ENCODE measurements around the gene YLPM1.
"Not testable (repeated sequence)": the region's sequence is repeated elsewhere in the genome, so short reads cannot be mapped to it uniquely, and the experiment has no call there.

Gene YLPM1, protein sequence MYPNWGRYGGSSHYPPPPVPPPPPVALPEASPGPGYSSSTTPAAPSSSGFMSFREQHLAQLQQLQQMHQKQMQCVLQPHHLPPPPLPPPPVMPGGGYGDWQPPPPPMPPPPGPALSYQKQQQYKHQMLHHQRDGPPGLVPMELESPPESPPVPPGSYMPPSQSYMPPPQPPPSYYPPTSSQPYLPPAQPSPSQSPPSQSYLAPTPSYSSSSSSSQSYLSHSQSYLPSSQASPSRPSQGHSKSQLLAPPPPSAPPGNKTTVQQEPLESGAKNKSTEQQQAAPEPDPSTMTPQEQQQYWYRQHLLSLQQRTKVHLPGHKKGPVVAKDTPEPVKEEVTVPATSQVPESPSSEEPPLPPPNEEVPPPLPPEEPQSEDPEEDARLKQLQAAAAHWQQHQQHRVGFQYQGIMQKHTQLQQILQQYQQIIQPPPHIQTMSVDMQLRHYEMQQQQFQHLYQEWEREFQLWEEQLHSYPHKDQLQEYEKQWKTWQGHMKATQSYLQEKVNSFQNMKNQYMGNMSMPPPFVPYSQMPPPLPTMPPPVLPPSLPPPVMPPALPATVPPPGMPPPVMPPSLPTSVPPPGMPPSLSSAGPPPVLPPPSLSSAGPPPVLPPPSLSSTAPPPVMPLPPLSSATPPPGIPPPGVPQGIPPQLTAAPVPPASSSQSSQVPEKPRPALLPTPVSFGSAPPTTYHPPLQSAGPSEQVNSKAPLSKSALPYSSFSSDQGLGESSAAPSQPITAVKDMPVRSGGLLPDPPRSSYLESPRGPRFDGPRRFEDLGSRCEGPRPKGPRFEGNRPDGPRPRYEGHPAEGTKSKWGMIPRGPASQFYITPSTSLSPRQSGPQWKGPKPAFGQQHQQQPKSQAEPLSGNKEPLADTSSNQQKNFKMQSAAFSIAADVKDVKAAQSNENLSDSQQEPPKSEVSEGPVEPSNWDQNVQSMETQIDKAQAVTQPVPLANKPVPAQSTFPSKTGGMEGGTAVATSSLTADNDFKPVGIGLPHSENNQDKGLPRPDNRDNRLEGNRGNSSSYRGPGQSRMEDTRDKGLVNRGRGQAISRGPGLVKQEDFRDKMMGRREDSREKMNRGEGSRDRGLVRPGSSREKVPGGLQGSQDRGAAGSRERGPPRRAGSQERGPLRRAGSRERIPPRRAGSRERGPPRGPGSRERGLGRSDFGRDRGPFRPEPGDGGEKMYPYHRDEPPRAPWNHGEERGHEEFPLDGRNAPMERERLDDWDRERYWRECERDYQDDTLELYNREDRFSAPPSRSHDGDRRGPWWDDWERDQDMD (N-terminal part only)

DNA sequence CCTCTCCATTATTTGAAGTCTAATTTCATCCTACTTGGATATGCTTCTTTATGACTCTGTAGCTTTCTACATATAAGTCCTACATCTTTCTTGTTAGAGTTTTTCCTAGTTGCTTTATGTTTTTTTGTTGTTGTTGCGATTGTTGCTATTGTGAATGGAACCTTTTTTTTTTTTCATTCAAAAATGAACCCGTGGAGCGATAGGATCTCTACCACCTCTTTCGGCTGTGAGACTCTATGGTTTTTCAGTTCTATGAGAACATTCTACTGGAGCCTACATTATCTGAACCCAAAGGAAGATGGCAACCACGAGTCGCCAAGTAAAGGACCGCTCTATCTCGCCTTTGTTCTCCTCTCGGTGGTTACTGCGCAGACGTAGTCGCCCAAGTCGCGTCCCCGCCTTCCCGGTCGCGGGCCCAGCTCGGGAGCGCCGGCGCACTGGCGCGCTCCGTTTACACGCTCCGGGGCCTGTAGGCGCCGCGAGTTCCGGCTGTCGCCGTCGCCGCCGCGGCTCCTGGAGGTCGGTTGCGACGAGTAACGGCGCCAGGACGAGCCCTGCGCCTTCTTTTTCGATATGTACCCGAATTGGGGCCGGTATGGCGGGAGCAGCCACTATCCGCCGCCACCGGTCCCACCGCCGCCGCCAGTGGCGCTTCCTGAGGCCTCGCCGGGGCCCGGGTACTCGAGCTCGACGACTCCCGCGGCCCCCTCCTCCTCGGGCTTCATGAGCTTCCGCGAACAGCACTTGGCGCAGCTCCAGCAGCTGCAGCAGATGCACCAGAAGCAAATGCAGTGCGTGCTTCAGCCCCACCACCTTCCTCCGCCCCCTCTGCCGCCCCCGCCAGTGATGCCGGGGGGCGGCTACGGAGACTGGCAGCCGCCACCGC, at the start of gene YLPM1:
TSS of gene YLPM1 (plus strand) at position 400 of the 886 bp plus-strand sequence. CDS start at position 574, 174 bp downstream.
- peak; percentile 85 for DNase-seq (ENCODE audit: low read depth)

DNA sequence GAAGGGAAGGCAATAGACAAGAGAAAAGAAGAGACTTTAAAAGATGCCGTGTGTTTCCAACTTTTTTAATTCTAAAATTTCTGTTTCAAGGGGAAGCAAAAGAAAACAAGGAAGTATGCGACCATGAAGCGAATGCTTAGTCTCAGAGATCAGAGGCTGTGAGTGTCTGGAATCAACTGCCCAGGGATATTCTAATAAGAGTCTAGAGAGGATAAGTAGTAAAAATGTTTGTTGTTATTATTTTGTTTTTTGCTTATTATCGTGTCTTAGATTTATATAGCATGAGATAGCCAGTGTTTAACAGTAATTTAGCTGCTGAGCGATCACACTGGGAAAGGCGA, 49.8 kb upstream of the YLPM1 start:
- DNase-seq (ENCODE audit: low read depth) = no peak

DNA sequence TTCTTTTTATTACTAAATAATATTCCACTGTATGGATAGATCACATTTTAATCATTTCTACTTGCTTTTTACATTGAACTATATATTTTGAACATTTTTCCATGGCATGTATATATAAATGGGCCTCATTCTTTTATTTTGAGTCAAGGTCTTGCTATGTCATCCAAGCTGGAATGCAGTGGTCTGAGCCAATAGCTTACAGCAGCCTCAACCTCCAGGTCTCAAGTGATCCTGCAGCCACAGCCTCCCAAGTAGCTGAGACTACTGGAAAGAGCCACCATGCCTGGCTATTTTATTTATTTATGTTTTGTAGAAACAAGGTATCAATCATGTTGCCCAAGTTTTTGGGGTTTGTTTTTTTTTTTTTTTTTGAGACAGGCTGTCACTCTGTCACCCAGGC, 42.6 kb upstream of the YLPM1 start:
- no peak for DNase-seq (ENCODE audit: low read depth)

DNA sequence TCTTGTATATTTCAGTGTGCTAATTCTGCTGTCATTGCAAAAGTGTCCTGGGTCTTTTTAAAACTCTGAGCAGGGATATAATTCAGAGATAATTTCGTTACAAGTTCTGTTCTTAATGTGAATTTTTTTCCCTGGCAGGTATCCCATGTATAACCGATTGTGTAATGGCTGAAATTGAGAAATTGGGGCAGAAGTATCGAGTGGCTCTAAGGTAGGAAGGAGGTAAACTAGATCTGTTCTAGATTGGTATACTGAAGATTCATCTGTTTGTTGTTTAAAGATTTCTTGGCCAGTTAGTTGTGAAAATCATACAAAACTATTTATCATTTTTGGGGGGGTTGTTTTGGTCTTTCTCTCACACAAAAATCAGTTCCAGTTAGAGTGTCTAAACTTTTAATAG, 40.0 kb upstream of the YLPM1 start:
- DNase-seq (ENCODE audit: low read depth) = no peak

DNA sequence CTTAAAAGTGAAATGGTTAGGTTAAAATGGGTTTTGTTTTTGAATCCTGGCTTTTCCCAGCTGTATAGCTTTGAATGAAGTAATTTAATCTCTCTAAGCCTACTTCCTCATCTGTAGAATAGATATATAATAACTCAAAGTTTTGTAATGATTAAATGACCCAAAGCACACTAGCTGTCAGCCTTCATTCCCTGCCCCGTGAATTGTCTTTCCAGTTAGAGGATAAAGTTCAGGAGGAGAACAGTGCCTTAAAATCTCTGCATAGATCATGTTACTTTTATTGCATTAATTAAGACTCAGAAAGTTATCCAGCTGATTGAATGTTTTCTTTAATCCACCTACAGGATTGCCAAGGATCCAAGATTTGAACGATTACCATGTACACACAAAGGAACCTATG, 30.7 kb upstream of the YLPM1 start:
- no peak for DNase-seq (ENCODE audit: low read depth)

DNA sequence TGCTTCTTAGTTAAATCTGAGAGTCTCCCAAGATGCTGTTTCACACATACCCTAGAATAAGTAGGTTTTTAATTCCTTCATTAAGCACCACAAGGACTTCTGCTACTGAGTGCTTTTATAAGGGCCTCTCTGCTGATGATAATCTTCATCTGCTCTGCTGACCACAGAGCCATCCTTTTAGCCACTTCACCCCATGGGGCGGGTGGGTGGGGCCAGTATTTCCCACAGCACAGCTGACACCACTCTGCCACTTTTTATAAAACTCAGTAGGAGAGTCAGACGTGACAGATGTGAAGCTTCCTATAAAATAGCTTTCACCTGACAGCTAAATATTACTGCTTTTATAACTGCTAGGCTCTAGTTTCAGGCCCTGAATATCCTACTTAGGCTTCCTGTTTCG, 29.9 kb upstream of the YLPM1 start:
- DNase-seq (ENCODE audit: low read depth) = no peak

DNA sequence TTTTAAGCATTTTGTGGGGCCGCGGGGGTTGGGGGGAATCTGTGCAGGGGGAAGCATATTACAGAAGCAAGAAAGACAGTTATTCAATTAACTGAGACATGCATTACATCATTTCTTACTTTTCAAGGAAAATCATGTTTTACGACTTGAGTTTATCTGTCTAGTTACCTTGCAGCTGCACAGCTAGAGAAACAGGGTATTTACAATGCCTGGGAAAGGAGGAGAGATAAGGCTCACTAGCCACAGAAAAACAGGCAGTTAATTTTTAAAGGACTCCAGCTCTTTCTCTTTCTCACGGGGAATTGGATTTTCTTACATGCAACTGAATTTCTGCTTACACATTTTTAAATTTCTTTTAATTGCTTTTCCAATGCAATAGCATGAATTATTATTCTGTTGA, 28.0 kb upstream of the YLPM1 start:
- no peak for DNase-seq (ENCODE audit: low read depth)

DNA sequence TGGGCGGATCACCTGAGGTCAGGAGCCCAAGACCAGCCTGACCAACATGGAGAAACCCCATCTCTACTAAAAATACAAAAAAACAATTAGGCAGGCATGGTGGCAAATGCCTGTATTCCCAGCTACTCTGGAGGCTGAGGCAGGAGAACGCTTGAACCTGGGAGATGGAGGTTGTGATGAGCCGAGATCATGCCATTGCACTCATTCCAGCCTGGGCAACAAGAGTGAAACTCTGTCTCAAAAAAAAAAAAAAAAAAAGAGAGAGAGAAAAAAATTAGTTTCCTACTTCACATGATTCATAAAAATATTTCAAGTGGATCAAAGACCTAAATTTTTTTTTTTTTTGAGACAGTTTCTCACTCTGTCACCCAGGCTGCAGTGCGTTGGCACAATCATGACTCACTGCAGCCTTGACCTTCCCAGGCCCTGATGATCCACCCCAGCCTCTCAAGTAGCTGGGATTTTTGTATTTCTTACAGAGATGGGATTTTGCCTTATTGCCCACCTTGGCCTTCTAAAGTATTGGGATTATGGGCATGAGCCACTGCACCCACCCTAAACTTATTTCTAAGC, 25.3 kb upstream of the YLPM1 start:
- DNase-seq (ENCODE audit: low read depth) = no peak

DNA sequence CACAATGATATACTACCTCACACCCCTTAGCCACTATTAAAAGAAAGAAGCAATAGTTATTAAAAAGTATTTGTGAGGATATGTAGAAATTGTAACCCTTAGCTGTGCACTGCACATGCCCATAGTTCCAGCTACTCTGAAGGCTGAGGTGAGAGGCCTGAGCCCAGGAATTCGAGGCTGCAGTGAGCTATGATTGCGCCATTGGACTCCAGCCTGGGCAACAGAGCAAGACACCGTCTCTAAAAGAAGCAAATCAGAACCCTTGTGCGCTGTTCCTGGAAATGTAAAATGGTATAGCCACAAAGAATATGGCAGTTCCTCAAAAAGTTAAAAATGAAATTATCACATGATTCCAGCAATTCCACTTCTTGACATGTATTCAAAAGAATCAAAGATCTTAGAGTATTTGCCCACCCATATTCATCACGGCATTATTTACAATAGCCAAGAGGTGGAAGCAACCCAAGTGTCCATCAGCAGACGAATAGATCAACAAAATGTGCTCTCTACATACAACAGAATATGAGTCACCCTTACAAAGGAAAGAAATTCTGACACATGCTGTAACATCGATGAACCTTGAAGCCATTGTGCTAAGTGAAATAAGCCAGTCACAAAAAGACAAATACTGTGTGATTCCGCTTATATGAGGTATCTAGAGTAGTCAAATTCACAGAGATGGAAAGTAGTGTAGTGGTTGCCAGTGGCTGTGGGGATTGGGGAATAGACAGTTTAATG, 23.7 kb upstream of the YLPM1 start:
- no peak for DNase-seq (ENCODE audit: low read depth)

DNA sequence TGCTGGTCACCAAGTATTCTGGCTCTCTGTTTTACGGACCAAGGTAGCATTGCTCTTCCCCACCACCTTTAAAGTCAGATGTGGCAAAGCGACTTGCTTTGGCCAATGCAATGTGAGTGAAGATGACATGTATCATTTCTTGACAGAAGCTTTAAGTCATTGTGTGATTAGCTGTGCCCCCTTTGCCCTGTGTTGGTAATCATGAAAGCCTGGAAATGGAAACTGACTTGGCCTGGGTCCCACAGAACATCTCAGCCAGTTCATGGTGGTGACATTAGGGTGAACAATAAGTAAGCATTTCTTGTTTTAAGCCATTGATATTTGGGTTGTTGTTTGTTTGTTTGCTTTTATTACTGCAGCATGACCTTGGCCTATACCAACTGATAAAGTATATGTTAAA, 15.9 kb upstream of the YLPM1 start:
- no peak for DNase-seq (ENCODE audit: low read depth)

DNA sequence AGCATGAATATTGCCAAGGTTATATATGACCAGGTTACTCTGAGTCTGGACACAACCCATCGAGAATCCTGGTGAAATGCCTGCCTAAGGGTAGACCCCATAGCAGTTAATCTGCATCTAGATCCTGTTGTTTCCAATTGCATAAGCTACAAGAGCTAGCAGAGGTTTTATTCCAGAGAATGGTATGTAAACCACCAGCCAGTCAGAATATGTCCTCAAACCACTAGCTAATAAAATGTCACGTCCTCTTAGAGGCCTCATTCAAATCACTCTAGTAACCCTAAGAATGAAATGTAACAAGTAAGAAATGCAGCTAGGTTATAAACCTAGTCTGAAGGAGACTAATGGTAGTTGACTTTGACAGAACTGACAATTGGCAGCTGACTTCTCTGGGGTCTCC, 9.0 kb upstream of the YLPM1 start:
- no peak for DNase-seq (ENCODE audit: low read depth)

DNA sequence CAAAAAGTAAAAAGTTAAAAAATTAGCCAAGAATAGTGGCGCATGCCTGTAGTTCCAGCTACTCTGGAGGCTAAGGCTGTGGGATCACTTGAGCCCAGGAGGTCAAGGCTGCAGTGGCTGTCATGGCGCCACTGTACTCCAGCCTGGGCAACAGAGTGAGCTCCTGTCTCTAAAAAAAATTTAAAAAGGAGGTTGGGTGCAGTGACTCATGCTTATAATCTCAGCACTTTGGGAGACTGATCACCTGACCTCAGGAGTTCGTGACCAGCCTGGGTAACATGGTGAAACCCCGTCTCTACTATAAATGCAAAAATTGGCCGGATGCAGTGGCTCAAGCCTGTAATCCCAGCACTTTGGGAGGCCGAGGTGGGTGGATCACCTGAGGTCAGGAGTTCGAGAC, 8.2 kb upstream of the YLPM1 start:
- no peak for DNase-seq (ENCODE audit: low read depth)

DNA sequence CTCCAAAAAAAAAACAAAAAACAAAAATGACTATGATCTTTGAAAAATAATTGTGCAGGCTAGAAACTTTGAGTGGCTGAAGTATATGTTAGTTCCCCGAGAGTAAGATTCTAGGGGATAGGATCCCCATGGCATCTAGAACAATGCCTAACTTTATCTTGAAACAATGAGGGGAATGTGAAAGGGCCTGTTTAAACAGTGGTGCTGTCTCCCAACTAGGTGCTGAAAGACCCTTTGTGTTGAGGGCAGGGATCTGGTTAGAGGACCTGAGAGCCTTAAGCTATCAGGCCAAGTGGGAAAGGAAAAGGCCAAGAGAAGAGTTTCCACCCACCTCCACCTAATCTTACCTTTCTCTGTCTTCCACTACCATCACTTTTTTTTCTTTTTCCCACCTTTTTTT, 6.8 kb upstream of the YLPM1 start:
- DNase-seq (ENCODE audit: low read depth) = no peak

DNA sequence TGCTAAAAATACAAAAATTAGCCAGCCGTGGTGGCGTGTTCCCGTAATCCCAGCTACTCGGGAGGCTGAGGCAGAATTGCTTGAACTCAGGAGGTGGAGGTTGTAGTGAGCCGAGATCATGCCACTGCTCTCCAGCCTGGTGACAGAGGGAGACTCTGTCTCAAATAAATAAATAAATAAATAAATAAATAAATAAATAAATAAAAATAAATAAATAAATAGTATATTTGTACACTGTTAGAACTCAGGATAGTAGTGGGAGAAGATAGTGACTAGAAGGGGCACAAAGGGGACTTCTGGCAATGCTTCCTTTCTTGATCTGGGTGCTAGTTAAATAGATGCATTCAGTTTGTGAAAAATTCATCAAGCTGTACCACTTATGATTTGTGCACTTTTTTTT, 4.6 kb upstream of the YLPM1 start:
- not testable (repeated sequence) for DNase-seq (ENCODE audit: low read depth)

DNA sequence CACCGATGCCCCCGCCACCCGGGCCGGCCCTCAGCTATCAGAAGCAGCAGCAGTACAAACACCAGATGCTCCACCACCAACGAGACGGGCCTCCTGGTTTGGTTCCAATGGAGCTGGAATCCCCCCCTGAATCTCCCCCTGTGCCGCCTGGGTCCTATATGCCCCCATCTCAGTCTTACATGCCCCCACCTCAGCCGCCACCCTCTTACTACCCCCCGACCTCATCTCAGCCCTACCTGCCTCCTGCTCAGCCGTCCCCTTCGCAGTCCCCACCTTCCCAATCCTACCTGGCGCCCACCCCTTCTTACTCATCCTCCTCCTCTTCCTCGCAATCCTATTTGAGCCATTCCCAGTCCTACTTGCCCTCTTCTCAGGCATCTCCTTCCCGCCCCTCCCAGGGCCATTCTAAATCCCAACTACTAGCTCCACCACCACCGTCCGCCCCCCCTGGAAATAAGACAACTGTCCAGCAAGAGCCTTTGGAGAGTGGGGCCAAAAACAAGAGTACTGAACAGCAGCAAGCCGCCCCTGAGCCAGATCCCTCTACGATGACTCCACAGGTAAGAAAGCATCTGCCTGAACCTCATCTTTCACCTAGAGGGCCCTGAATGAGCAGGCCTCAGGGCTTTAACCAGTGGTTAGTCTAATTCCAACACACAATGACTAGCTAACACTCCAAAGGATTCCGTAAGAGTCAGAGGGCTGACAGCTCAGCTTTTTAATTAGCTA, 851 bp downstream of the YLPM1 start:
- DNase-seq (ENCODE audit: low read depth) = no peak

DNA sequence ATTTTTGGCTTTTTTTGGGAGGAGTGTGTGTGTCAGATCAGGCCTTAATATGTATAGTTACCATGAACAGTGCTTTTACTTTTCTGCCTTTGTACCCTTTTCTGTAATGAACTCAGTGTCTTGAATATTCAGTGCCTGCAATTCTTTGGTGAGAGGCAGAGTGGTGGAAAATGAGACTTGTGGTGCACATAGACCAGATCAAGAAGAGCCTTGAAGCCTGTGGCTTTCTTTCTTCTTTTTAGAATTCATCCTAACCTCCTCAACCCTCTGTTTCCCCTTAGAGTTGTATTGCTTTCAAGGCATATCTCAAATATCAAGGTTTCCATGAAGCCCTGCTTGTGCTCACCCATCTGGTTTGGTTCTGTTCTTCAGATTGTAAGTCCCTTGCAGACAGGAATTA, 2.6 kb downstream of the YLPM1 start:
- DNase-seq (ENCODE audit: low read depth) = no peak

DNA sequence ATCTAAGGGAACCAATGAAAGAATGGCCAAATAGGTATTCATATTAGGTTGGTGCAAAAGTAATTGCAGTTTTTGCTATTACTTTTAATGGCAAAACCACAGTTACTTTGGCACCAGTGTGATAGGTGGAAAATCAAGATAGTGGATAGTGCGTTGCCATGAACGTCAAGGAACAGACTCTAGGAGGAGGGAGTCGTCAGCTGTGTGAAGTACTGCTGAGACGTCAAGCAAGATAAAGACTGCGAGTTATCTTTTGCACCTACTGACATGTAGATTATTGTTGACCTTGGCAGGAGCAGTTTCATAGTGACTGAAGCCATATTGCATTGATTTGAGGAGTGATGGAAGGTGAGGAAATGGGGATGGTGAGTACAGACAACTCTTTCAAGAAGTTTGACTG, 8.3 kb downstream of the YLPM1 start:
- DNase-seq (ENCODE audit: low read depth) = no peak

DNA sequence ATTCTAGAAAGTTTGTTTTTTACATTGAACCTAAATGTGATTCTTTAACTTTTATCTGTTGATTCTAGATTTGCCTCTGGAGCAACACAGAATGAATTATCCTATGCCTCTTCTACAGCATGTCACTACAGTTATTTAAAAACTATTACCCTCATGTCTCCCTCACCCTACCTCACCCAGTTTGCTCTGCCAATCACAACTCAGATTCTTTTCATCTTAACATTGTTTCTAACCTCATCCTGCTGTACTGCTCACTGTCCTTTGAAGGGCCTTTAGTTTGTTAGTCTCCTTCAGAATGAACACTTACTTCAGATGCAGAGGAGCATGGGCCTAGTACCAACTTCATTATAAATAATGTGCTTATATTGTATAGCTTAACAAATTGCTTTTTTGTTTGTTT, 21.5 kb downstream of the YLPM1 start:
- no peak for DNase-seq (ENCODE audit: low read depth)

DNA sequence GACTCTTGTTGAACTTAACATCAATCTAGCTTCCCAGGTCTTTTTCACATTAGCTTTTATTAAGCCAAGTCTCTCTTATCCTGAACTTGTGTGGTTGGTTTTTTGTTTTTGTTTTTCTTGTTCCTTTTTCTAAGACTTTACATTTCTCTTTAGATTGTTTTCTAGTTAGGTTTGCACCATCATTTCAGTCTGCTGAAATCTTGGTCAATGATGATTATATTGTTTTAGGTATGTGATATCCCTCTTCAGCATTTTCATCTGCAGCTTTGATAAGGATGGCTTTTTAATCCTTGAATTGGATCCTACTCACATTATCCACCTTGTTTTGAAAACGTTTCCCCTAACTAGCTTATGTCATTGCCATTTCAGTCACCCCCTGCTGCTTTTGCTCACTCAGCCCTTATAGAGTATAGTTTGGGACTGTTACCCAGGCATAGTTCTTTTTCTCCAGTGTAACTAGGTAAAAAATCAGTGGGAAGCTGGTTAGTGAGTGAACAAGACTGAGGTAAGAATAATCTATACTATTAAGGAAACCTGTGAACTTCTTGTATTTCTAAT, 22.0 kb downstream of the YLPM1 start:
- no peak for DNase-seq (ENCODE audit: low read depth)
